OCI-LY7 (cell line): Measurements from ENCODE around the gene EIF2S2. TPM values are rescaled to one million over a fixed set of nuclear protein-coding genes. Genes with fewer than 3 reads are reported as not detected.

ENCODE experiments used
- BruUV-seq: library from RNA; stranded (reverse); fragments of 400-500 nt; replicated peaks from 2 replicates; lab custom pipeline; 2021; lab: Mats Ljungman, UMichigan
- CTCF ChIA-PET: fragments of 300-600 bp; sonication (Branson Sonifier 250); formaldehyde crosslinking; loops from one replicate; lab custom pipeline; 2022; ENCODE audit warnings: antibody characterized with exemption; ENCODE audit not compliant: unreplicated experiment; lab: Charles Lee
- POLR2A ChIA-PET: fragments of 300-600 bp; sonication (Branson Sonifier 250); formaldehyde crosslinking; loops from one replicate; lab custom pipeline; 2022; ENCODE audit warnings: antibody characterized with exemption; lab: Charles Lee
- DNase-seq: peaks from one replicate; pipeline ENCODE4 v3.0.0-alpha.2; 2015; ENCODE audit warnings: low spot score
- H2AFZ ChIP-seq: fragments of 200-600 bp; sonication (generic), shearing (Covaris generic); 2 replicates; pipeline ENCODE4 v1.6.1; 2014; ENCODE audit warnings: mild to moderate bottlenecking, antibody characterized with exemption, low read length, moderate library complexity
- H3K27ac ChIP-seq: fragments of 200-600 bp; sonication (generic); 2 replicates; pipeline ENCODE4 v1.5.1; 2014; ENCODE audit warnings: mixed run types, low read depth, mild to moderate bottlenecking, moderate library complexity, low read length, inconsistent platforms; ENCODE audit not compliant: poor library complexity, severe bottlenecking
- H3K36me3 ChIP-seq: fragments of 200-600 bp; sonication (generic); 2 replicates; pipeline ENCODE4 v1.6.1; 2014; ENCODE audit warnings: mild to moderate bottlenecking, antibody characterized with exemption, low read length, moderate library complexity, mixed read lengths; ENCODE audit not compliant: insufficient read depth
- H3K4me1 ChIP-seq: fragments of 200-600 bp; sonication (generic); 2 replicates; pipeline ENCODE4 v1.5.1; 2014; ENCODE audit warnings: mild to moderate bottlenecking, low read length; ENCODE audit not compliant: insufficient read depth, poor library complexity, severe bottlenecking
- H3K4me2 ChIP-seq: fragments of 200-600 bp; sonication (generic); 2 replicates; pipeline ENCODE4 v1.6.1; 2014; ENCODE audit warnings: mild to moderate bottlenecking, low read length
- H3K4me3 ChIP-seq: fragments of 200-600 bp; sonication (generic); 2 replicates; pipeline ENCODE4 v1.5.1; 2014; ENCODE audit warnings: mild to moderate bottlenecking, low read depth, low read length; ENCODE audit not compliant: poor library complexity, severe bottlenecking
- H3K79me2 ChIP-seq: fragments of 200-600 bp; sonication (generic); 2 replicates; pipeline ENCODE4 v1.6.1; 2016; ENCODE audit warnings: low read depth, mild to moderate bottlenecking, low read length, moderate library complexity, mixed read lengths; ENCODE audit not compliant: insufficient read depth
- H3K9me2 ChIP-seq: fragments of 200-600 bp; sonication (generic); 2 replicates; pipeline ENCODE4 v1.6.1; 2016; ENCODE audit warnings: mild to moderate bottlenecking, low read length, mixed read lengths; ENCODE audit not compliant: insufficient read depth
- H3K9me3 ChIP-seq: fragments of 200-600 bp; sonication (generic); 2 replicates; pipeline ENCODE4 v1.6.1; 2014; ENCODE audit warnings: mild to moderate bottlenecking, mixed run types, low read length, mixed read lengths
- H4K20me1 ChIP-seq: fragments of 200-600 bp; sonication (generic); 2 replicates; pipeline ENCODE4 v1.6.1; 2014; ENCODE audit warnings: mild to moderate bottlenecking, antibody characterized with exemption, low read length, moderate library complexity, mixed read lengths; ENCODE audit not compliant: insufficient read depth
- CTCF ChIP-seq: fragments of 200-600 bp; sonication (generic); conservative IDR thresholded peaks from 2 replicates; pipeline ENCODE4 v1.5.1; 2014; ENCODE audit warnings: mild to moderate bottlenecking, antibody characterized with exemption, low read length, moderate library complexity, mixed read lengths
- EZH2phosphoT487 ChIP-seq: fragments of 200-600 bp; sonication (generic); IDR thresholded peaks from 2 replicates; pipeline ENCODE4 v1.6.1; 2018; ENCODE audit warnings: low read depth, borderline replicate concordance, mild to moderate bottlenecking, mixed run types, antibody characterized with exemption, low read length, moderate library complexity, mixed read lengths
- intact Hi-C: fragments of 100-400 bp; cut with micrococcal nuclease; formaldehyde crosslinking; loops from one replicate; pipeline ENCODE4 v1.10.0; 2022; ENCODE audit not compliant: unreplicated experiment
- total RNA-seq, 2 experiments: library from RNA; depleted of rRNA in 1 of 2; stranded (reverse); fragments of >200 nt in 1 of 2; shearing (Covaris generic) in 1 of 2; gene quantifications; 2 replicates each; pipeline ENCODE4 v1.2.3, GENCODE V29; 2014 to 2022

The EIF2S2 gene
- total RNA-seq, 2 experiments from 2014 or later, result 104 to 130 TPM

- Histone ChIP-seq H3K36me3 (peaks cover 29% of the 10 kb centered on the region), H3K4me1 (peaks cover 6% of the 10 kb centered on the region), H3K27ac (no peak overlapping the region), H2AFZ (no peak overlapping the region), H3K4me2 (no peak overlapping the region), H3K79me2 (peaks cover 82% of the 10 kb centered on the region), H4K20me1 (peaks cover 11% of the 10 kb centered on the region; the same call in 1 of the 2 replicates), H3K9me2 (no peaks in the 10 kb centered on the region), H3K4me3 (no peak overlapping the region), H3K9me3 (no peaks in the 10 kb centered on the region)
- ChIA-PET CTCF (no interaction called here), POLR2A (interaction anchor here (0.6 kb wide), 1 partner anchor 240 kb away, joined by 3 read pairs; no protein-coding TSS in a partner anchor)
- DNase-seq, result no peak
- TF ChIP-seq EZH2phosphoT487 (no peak), CTCF (no peak)
- intact Hi-C loops, result no loop called here
- no TSS peak for BruUV-seq
Observed at GRCh38 chr20:34052414-34052813, 59.6 kb downstream of the EIF2S2 start.

- CTCF ChIA-PET, result no interaction called here
Observed at GRCh38 chr20:34049897-34050695, 61.9 kb downstream of the EIF2S2 start.

More at GRCh38 chr20:34049897-34050695, 61.9 kb downstream of the EIF2S2 start:
- Histone ChIP-seq H3K4me2 (no peak overlapping the region), H3K36me3 (peaks cover 41% of the 10 kb centered on the region), H2AFZ (no peak overlapping the region), H3K79me2 (peaks cover 85% of the 10 kb centered on the region), H3K9me2 (no peaks in the 10 kb centered on the region), H4K20me1 (peaks cover 11% of the 10 kb centered on the region; the same call in 1 of the 2 replicates), H3K4me1 (peaks cover 6% of the 10 kb centered on the region), H3K27ac (no peak overlapping the region), H3K4me3 (no peak overlapping the region), H3K9me3 (no peaks in the 10 kb centered on the region)
- intact Hi-C loops, result no loop called here
- no peak for DNase-seq
- BruUV-seq, result no TSS peak
- POLR2A ChIA-PET, result interaction anchor here (1.1 kb wide), 1 partner anchor 10 kb away, joined by 3 read pairs; no protein-coding TSS in a partner anchor
- TF ChIP-seq EZH2phosphoT487 (no peak), CTCF (no peak)
